HG02884 (cell line): Measurements from ENCODE around the gene CNTN4.

ENCODE experiments used
- ATAC-seq: cut with Tn5 transposase; IDR thresholded peaks from one replicate; pipeline ENCODE4 v1.9.1; 2021; ENCODE audit warnings: mild to moderate bottlenecking, moderate library complexity; ENCODE audit not compliant: unreplicated experiment

CNTN4 gene

DNA sequence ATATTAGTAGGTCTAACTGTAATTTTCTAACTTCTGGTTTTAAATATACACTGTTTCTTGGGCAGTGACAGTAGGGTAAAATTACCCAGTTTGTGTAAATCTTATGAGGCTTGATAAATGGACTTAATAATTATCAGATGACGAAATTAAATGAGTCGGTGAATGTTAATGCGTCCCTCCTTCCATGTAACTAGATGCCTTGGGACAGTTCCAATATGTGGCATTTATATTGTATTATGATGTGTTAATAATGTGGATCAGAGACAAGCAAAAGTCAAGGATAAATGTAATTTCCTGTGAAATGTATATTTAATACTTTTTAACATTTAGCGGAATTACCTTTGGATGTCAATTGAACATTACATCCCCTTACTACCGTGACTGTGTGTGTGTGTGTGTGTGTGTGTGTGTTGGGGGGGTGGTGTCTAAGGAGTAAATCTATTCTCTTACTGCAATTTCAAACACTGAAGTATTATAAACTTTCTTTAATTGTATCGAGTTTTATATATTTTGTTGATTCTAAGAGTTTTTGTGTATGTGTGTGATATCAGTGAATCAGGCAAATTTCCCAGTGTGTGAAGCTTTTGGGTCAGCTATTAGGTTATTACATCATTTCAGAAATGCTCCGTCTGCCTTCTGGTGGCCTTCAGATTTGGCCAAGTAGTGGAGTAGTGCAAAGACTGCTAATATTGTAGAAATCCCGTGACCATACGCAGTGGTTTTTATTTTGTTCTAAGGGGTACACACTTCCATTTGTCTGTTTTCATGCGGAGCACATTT lies 50.1 kb downstream of the CNTN4 start:
- no peak for ATAC-seq

DNA sequence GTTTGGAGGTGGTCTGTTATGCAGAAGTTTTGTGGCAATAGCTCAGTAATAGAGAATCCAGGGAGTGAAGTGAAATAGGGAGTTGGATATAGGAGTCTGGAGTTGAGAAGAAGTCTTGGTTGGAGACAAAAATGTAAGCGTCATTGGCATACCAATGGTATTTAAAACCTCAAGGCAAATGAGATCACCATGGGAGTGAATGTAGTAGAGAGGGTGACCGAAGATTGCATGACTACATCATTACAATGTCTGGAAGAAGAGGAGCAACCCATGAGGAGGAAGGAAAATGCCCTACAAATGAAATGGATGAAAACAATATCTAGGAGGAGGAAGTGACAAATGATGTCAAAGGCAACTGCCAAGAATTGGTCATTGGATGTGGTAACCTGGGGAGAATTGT lies 54.4 kb downstream of the CNTN4 start:
- no peak for ATAC-seq

- no peak for ATAC-seq
Observed at GRCh38 chr3:2153547-2153946, 54.9 kb downstream of the CNTN4 start.

GRCh38 chr3:2154621-2155020 lies 56.0 kb downstream of the CNTN4 start:
- ATAC-seq: no peak

- no peak for ATAC-seq
Observed at GRCh38 chr3:2156244-2156847, 57.7 kb downstream of the CNTN4 start.

DNA sequence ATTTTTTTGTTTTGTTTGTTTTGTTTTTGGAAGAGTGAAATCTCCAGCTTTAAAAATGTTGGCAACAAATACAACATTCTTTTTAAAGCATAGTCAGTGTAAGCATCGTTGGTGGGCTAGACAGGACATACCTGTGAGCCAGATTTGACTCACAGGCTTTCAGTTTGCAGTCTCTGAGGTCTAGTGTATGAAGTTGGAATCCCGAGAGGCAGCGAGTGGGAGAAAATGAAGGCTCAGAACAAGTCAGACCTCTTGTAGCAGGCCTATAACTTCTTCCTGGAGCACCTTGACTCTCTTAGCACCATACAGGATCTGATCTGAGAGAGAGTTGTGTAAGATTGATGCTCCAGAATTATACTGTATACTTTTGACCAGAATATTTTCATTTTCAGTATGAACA lies 60.2 kb downstream of the CNTN4 start:
- no peak for ATAC-seq

DNA sequence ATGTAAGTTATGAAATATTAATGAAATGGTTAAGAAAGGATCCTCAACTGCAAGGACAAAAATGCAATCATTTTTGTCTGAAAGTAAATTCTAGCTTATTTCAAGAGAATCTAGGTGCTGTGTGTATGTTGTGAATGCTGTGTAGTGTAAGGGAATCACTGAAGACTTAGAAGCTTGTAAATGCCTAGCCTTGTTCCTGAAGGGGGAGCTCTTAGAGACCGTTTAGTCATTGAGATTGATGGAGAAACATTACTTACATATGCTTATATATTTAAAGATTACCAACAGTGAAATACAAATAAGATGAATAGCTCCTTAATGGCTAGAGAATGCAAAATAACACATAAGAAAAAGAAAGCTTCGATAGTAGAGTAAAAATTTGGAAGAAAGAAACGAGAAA lies 67.9 kb downstream of the CNTN4 start:
- no peak for ATAC-seq

GRCh38 chr3:2172561-2173171 lies 74.0 kb downstream of the CNTN4 start:
- no peak for ATAC-seq

- ATAC-seq: no peak
Observed at GRCh38 chr3:2180634-2181033, 82.0 kb downstream of the CNTN4 start.

- no peak for ATAC-seq
Observed at GRCh38 chr3:2198776-2199279, 100.2 kb downstream of the CNTN4 start.

DNA sequence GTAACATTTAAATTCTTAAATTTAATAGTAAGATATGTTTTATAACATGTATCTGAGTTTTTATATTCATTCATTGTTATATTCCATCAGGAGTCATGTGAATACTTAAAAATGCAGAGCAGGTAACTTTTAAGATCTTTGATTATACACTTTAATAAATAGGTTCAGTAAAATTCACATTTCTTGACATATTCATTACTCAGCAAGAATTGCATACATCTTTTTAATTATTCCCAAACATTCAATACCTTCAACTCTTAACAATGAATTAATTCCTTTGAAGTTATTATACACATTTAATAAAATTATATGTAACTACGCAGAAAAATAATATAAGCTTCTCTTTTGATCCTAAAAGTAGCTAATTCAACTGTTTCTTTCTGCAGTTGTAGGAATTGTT lies 105.4 kb downstream of the CNTN4 start:
- ATAC-seq: no peak

GRCh38 chr3:2205692-2206091 lies 107.0 kb downstream of the CNTN4 start:
- no peak for ATAC-seq

GRCh38 chr3:2206536-2206935 lies 107.9 kb downstream of the CNTN4 start:
- ATAC-seq: no peak

DNA sequence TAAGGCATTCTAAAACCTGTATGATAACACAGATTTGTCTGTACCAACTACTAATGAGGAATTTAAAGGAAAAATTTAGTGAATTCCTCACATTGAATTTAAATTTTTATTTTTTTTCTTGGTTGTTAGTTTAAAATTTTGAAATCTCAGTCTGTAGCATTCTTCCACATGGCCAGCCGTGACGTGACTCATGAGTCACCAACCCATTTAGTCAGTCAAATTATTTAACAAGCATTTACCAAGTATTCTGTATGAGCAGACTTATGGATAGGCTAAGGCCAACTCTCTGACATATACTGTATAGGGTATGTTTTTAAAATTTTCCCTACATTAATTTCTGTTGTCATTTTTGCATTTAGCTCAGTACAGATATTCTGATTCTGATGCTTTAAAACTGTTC lies 112.9 kb downstream of the CNTN4 start:
- no peak for ATAC-seq

DNA sequence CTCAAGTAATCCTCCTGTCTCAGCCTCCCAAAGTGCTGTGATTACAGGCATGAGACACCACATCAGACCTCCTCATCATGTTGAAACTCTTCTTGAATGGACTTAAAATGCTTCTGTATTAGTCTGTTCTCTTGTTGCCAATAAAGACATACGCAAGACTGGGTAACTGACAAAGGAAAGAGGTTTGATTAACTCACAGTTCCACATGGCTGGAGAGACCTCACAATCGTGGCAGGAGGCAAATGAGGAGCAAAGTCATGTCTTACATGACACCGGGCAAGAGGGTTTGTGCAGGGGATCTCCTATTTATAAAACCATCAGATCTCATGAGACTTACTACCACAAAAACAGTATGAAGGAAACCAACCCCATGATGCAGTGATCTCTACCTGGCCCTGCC lies 113.5 kb downstream of the CNTN4 start:
- ATAC-seq: no peak

DNA sequence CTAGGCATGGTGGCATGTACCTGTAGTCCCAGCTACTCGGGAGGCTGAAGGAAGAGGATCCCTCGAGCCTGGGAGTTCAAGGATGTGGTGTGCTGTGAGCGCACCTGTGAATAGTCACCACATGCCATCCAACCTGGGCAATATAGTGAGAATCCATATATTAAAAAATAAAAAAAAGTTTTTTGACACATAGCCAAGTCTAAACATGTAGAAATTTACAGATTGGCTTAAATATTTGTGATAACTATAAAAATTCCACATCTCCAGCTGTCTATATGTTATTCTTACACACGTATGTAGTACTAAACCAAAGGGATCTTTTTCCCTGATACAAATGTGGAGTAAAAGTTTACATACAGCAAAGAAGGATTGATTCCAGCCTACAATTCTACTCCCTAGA lies 119.7 kb downstream of the CNTN4 start:
- ATAC-seq: no peak

DNA sequence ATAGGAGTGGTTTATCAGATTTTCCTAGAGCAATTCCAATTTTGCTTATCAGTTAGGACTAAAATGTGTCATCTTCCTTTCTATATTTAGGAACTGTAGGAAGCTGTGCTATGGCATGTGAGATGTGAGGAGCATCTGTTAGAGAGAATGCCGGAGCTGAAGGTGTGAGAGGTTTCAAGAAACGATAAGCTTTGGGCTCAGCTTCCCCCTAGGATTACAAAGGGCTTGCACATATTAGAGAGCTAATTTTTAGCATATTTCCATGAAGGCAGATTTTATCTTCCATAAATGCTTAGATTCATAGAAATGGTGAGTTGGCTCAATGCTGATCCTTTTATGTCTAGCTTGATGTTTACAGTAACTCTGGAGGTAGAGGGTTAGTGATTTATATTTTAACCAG lies 120.2 kb downstream of the CNTN4 start:
- ATAC-seq: no peak

GRCh38 chr3:2236203-2236602 lies 137.5 kb downstream of the CNTN4 start:
- ATAC-seq: no peak

- no peak for ATAC-seq
Observed at GRCh38 chr3:2244137-2244536, 145.5 kb downstream of the CNTN4 start.

DNA sequence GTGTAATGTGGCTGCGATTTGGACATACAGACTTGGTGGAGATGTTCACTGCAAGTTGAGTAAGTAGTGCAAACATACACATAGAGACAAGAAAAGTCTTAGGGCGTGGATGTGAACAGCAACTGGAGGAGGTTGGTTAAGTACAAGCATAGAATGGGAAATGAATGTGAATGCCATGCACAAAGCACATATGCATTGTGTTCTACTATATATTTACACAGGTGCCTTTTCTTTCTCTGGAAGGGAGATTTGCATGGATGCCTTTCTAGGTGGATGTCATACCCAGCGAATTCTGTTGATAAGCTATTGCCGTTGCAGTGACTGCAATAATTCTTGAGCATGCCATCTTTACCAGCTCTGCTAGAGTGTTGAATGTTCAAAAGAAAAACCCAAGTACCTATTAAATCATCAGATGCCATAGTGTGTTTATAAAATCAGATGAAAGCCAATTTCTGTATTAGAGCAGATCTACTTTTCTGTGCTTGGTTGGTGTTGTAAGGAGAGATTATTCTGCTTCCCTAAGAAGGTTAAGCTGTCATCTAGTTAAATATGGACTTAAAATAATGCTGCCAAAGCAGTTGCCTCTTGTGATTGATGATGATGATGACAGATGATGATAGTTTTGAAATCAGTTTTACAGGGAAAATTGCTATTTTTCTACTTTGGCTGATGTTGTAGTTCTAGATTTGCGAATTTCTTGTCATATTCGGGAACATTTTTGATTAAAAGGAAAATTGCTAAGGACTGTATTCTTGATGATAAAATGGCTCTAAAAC lies 148.4 kb downstream of the CNTN4 start:
- no peak for ATAC-seq

DNA sequence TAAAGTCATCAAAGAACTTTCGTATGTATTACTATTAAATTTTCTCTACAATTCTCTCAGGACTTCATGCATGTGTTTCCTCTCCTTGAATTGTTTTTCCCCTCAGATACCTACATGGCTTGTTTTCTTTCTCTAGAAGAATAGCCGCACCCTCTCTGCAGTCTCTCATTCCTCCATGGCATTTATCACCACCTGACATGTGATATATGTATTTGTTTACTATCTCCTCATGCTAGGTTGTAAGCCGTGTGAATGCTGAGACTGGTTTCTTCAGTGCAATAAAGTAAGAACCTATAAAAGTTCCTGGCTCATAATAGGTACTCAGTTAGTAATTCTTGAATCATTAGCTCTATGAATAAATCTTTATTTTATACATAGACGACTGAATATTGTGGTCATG lies 149.2 kb downstream of the CNTN4 start:
- ATAC-seq: no peak
